ENCODE data around the gene MED27. TPM values are rescaled to one million over a fixed set of nuclear protein-coding genes. Genes with fewer than 3 reads are reported as not detected.

Gene MED27
- total RNA-seq, 1 donor from 2014 or later, result 8.5 TPM

GRCh38 chr9:131874916-131875670 is 204.6 kb downstream of the MED27 start:
- DNase-seq, result no peak

GRCh38 chr9:131874447-131874846 is 205.2 kb downstream of the MED27 start:
- DNase-seq, result no peak

- no peak for DNase-seq
Measured at GRCh38 chr9:131873891-131874440, 205.7 kb downstream of the MED27 start.

GRCh38 chr9:131873335-131873734 is 206.3 kb downstream of the MED27 start:
- DNase-seq, result no peak

GRCh38 chr9:131872702-131873101 is 207.0 kb downstream of the MED27 start:
- no peak for DNase-seq

GRCh38 chr9:131872006-131872405 is 207.7 kb downstream of the MED27 start:
- no peak for DNase-seq

GRCh38 chr9:131870156-131870555 is 209.5 kb downstream of the MED27 start:
- DNase-seq, result no peak

GRCh38 chr9:131869348-131869747 is 210.3 kb downstream of the MED27 start:
- no peak for DNase-seq

- DNase-seq, result no peak
Measured at GRCh38 chr9:131868766-131869165, 210.9 kb downstream of the MED27 start.

- no peak for DNase-seq
Measured at GRCh38 chr9:131867611-131868192, 212.0 kb downstream of the MED27 start.

- DNase-seq, result no peak
Measured at GRCh38 chr9:131865446-131866195, 214.0 kb downstream of the MED27 start.

GRCh38 chr9:131864531-131864930 is 215.1 kb downstream of the MED27 start:
- no peak for DNase-seq

- no peak for DNase-seq
Measured at GRCh38 chr9:131863306-131863896, 216.3 kb downstream of the MED27 start.

- no peak for DNase-seq
Measured at GRCh38 chr9:131862261-131862660, 217.4 kb downstream of the MED27 start.

- DNase-seq, result no peak
Measured at GRCh38 chr9:131860430-131860829, 219.2 kb downstream of the MED27 start.

- no peak for DNase-seq
Measured at GRCh38 chr9:131858147-131858546, 221.5 kb downstream of the MED27 start.

- no peak for DNase-seq
Measured at GRCh38 chr9:131856105-131856504, 223.6 kb downstream of the MED27 start.

GRCh38 chr9:131854896-131855613 is 224.6 kb downstream of the MED27 start:
- peak; percentile 57 for DNase-seq

- DNase-seq, result peak; percentile 25
Measured at GRCh38 chr9:131854334-131854733, 225.3 kb downstream of the MED27 start.

- no peak for DNase-seq
Measured at GRCh38 chr9:131853434-131853833, 226.2 kb downstream of the MED27 start.

GRCh38 chr9:131851414-131851813 is 228.3 kb downstream of the MED27 start:
- DNase-seq, result peak; percentile 9

GRCh38 chr9:131849391-131849790 is 230.3 kb downstream of the MED27 start:
- no peak for DNase-seq
